SK-N-SH treated with all-trans-retinoic acid at 6 μM for 48 hours (cell line): ENCODE data around the gene CAMKMT.

Experiments
- ATAC-seq: fragments of 200-7000 bp; cut with Tn5 transposase; 3 replicates; pipeline ENCODE4 v1.9.1; 2020; ENCODE audit warnings: mild to moderate bottlenecking, moderate library complexity
- ARNTL ChIP-seq: fragments of 450-650 bp; formaldehyde crosslinking; IDR thresholded peaks from 2 replicates; pipeline ENCODE4 v1.5.0; 2020; ENCODE audit warnings: low read depth, mild to moderate bottlenecking, moderate library complexity, borderline replicate concordance
- BACH2 ChIP-seq: fragments of 250-450 bp; sonication (Bioruptor Pico); IDR thresholded peaks from 2 replicates; pipeline ENCODE4 v1.9.0; 2021; ENCODE audit warnings: mild to moderate bottlenecking, borderline replicate concordance
- CSDC2 ChIP-seq: fragments of 250-450 bp; sonication (Bioruptor Pico); IDR thresholded peaks from 2 replicates; pipeline ENCODE4 v1.5.0; 2020; ENCODE audit warnings: mild to moderate bottlenecking, moderate library complexity
- ESRRG ChIP-seq: fragments of 250-450 bp; sonication (Bioruptor Pico); IDR thresholded peaks from 2 replicates; pipeline ENCODE4 v1.6.1; 2021; ENCODE audit warnings: mild to moderate bottlenecking
- GLIS3 ChIP-seq: fragments of 250-450 bp; sonication (Bioruptor Pico); IDR thresholded peaks from 2 replicates; pipeline ENCODE4 v1.5.0; 2020; ENCODE audit warnings: mild to moderate bottlenecking, moderate library complexity
- ISL1 ChIP-seq: fragments of 250-450 bp; sonication (Bioruptor Pico); IDR thresholded peaks from 2 replicates; pipeline ENCODE4 v2.1.2; 2022; ENCODE audit warnings: mild to moderate bottlenecking, moderate library complexity
- OSR1 ChIP-seq: fragments of 250-450 bp; sonication (Bioruptor Pico); IDR thresholded peaks from 2 replicates; pipeline ENCODE4 v1.8.0; 2022; ENCODE audit warnings: moderate library complexity, mild to moderate bottlenecking, inconsistent platforms
- PPARA ChIP-seq: fragments of 250-450 bp; sonication (Bioruptor Pico); IDR thresholded peaks from 2 replicates; pipeline ENCODE4 v1.5.0; 2020; ENCODE audit warnings: mild to moderate bottlenecking, borderline replicate concordance
- RARB ChIP-seq: fragments of 250-450 bp; sonication (Bioruptor Pico); IDR thresholded peaks from 2 replicates; pipeline ENCODE4 v1.8.0; 2021; ENCODE audit warnings: mild to moderate bottlenecking, moderate library complexity
- TCF4 ChIP-seq: fragments of 250-450 bp; sonication (Bioruptor Pico); IDR thresholded peaks from 2 replicates; pipeline ENCODE4 v1.8.0; 2021; ENCODE audit warnings: mild to moderate bottlenecking, moderate library complexity, borderline replicate concordance
- TOX ChIP-seq: fragments of 250-450 bp; sonication (Bioruptor Pico); IDR thresholded peaks from 2 replicates; pipeline ENCODE4 v1.8.0; 2021; ENCODE audit warnings: mild to moderate bottlenecking, moderate library complexity, borderline replicate concordance
- ZFP3 ChIP-seq: fragments of 250-450 bp; sonication (Bioruptor Pico); IDR thresholded peaks from 2 replicates; pipeline ENCODE4 v1.5.0; 2020; ENCODE audit warnings: mild to moderate bottlenecking, moderate library complexity
- ZFP30 ChIP-seq: fragments of 450-650 bp; formaldehyde crosslinking; IDR thresholded peaks from 2 replicates; pipeline ENCODE4 v1.5.0; 2022; ENCODE audit warnings: mild to moderate bottlenecking, moderate library complexity
- ZNF565 ChIP-seq: fragments of 450-650 bp; formaldehyde crosslinking; conservative IDR thresholded peaks from 2 replicates; pipeline ENCODE4 v1.5.0; 2020; ENCODE audit warnings: low read depth, mild to moderate bottlenecking, moderate library complexity
- ZNF70 ChIP-seq: fragments of 450-650 bp; formaldehyde crosslinking; IDR thresholded peaks from 2 replicates; pipeline ENCODE4 v1.5.0; 2020; ENCODE audit warnings: mild to moderate bottlenecking, moderate library complexity
- TF ChIP-seq, protein P1 (sequence below): fragments of 250-450 bp; sonication (Bioruptor Pico); IDR thresholded peaks from 2 replicates; pipeline ENCODE4 v1.8.0; 2020; ENCODE audit warnings: mild to moderate bottlenecking, moderate library complexity, borderline replicate concordance
- TF ChIP-seq, protein P2 (sequence below): fragments of 250-450 bp; sonication (Bioruptor Pico); IDR thresholded peaks from 2 replicates; pipeline ENCODE4 v1.5.1; 2021; ENCODE audit warnings: mild to moderate bottlenecking, moderate library complexity
- TF ChIP-seq, protein P3 (sequence below): fragments of 250-450 bp; sonication (Bioruptor Pico); IDR thresholded peaks from 2 replicates; pipeline ENCODE4 v1.5.0; 2020; ENCODE audit warnings: mild to moderate bottlenecking, moderate library complexity
- TF ChIP-seq, protein P4 (sequence below): fragments of 250-450 bp; sonication (Bioruptor Pico); IDR thresholded peaks from 2 replicates; pipeline ENCODE4 v1.5.1; 2020; ENCODE audit warnings: low read depth, mild to moderate bottlenecking, moderate library complexity

Gene CAMKMT

DNA sequence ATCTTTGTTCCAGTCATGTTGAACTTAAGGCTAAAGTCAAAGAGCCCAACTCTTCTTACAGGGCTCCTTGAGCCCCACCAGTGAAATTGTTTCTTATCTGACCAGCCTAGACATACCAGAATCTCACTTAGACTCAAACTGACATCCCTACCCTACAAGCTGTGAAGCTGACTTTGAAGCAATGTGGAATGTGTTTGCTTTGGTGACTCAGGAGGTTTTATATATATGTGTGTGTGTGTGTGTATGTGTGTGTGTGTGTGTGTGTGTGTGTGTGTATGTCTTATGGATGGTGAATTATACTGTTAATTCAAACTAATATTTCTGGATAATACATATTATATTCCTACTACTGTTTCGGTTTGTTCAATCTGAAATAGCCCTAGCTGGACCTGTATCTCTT, 67.3 kb downstream of the CAMKMT start:
- no peak; the same call in 2 of the 3 replicates for ATAC-seq
- TF ChIP-seq, protein P1, sequence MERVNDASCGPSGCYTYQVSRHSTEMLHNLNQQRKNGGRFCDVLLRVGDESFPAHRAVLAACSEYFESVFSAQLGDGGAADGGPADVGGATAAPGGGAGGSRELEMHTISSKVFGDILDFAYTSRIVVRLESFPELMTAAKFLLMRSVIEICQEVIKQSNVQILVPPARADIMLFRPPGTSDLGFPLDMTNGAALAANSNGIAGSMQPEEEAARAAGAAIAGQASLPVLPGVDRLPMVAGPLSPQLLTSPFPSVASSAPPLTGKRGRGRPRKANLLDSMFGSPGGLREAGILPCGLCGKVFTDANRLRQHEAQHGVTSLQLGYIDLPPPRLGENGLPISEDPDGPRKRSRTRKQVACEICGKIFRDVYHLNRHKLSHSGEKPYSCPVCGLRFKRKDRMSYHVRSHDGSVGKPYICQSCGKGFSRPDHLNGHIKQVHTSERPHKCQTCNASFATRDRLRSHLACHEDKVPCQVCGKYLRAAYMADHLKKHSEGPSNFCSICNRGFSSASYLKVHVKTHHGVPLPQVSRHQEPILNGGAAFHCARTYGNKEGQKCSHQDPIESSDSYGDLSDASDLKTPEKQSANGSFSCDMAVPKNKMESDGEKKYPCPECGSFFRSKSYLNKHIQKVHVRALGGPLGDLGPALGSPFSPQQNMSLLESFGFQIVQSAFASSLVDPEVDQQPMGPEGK (CRISPR knock-in tag), result no peak
- TF ChIP-seq, protein P2, sequence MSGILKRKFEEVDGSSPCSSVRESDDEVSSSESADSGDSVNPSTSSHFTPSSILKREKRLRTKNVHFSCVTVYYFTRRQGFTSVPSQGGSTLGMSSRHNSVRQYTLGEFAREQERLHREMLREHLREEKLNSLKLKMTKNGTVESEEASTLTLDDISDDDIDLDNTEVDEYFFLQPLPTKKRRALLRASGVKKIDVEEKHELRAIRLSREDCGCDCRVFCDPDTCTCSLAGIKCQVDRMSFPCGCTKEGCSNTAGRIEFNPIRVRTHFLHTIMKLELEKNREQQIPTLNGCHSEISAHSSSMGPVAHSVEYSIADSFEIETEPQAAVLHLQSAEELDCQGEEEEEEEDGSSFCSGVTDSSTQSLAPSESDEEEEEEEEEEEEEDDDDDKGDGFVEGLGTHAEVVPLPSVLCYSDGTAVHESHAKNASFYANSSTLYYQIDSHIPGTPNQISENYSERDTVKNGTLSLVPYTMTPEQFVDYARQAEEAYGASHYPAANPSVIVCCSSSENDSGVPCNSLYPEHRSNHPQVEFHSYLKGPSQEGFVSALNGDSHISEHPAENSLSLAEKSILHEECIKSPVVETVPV (CRISPR knock-in tag), result no peak
- TF ChIP-seq ARNTL (no peak), TCF4 (CRISPR knock-in tag) (no peak), PPARA (no peak), ZFP3 (CRISPR knock-in tag) (no peak), GLIS3 (CRISPR knock-in tag) (no peak)

DNA sequence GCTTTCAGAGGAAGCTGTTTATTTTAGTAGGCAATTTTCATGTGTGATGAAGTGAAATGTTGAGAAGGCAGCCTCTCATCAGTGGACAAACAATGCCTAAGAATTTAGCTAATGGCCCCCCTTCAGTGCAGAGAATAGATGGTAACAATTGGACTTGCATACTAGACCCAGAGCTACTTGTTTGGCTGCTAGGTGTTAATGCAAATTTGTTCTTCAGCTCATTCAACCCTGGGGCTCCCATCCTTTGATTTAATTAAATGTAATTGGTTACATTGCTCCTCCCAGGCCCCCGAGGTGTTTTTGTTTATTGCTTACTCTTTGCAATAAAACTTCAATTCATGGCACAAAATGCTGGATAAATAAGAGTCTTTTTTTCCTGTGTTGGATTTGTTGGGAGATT, 68.6 kb downstream of the CAMKMT start:
- no peak for ATAC-seq
- no peak for TF ChIP-seq ARNTL

DNA sequence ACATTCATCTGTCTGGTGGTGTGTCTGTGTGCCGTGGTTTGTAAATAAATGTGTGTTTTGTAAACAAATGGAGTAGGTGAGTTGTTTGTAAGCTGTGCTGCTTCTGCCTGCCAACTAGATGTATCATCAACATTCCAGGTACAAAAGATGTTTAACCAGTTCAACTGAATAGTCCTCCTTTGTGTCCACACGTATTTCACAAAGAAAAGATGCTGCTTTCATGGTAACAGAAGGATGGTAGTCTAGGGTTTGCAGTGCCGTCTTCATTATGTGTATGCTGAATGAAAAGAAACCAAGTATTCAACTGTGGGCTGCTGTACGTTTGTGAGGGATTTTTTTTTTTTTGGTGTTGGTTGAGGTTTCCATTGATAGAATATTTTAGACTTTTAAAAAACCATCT, 72.1 kb downstream of the CAMKMT start:
- TF ChIP-seq ESRRG (CRISPR knock-in tag) (no peak), ISL1 (CRISPR knock-in tag) (no peak)

DNA sequence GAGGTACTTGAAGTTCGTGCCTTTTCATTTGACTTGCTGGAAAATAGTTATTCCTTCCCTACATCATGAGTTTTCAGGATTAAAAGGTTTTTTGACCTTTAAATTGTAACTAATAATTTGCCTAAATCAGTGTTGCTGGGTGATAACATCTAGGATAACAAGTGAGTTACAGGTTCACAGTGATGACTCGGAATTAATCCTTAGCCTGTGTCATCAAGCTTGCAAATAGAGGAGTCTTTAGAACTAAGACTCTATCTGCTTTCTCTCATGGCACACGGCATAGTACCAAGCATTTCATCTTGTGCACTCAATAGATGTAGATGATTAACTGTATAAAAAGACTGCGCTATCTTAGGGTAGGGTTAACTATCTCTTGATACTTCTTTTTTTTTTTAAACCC, 79.5 kb downstream of the CAMKMT start:
- ATAC-seq, result no peak; the same call in 2 of the 3 replicates
- TF ChIP-seq ZFP30 (CRISPR knock-in tag) (no peak), ESRRG (CRISPR knock-in tag) (no peak), RARB (CRISPR knock-in tag) (no peak)

More for the DNA sequence above, 72.1 kb downstream of the CAMKMT start:
- no peak for ATAC-seq

DNA sequence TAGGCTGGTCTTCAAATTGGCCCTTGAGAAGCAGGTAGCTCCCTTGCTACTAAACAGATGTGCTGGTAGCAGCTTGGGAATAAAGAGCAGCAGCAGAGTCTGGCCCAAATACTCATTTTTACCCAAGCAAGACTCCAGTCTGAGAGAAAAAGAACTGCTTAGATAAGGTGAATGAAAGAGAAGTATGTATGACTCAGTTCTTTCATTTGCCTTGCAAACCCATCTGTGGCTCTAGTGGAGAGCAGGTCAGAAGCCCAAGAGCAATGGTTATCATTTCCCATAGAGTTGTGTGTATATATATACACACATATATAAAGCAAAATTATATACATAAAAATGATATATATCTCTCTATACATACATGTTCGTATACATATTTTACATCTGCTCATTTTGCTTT, 80.3 kb downstream of the CAMKMT start:
- TF ChIP-seq, protein P3, sequence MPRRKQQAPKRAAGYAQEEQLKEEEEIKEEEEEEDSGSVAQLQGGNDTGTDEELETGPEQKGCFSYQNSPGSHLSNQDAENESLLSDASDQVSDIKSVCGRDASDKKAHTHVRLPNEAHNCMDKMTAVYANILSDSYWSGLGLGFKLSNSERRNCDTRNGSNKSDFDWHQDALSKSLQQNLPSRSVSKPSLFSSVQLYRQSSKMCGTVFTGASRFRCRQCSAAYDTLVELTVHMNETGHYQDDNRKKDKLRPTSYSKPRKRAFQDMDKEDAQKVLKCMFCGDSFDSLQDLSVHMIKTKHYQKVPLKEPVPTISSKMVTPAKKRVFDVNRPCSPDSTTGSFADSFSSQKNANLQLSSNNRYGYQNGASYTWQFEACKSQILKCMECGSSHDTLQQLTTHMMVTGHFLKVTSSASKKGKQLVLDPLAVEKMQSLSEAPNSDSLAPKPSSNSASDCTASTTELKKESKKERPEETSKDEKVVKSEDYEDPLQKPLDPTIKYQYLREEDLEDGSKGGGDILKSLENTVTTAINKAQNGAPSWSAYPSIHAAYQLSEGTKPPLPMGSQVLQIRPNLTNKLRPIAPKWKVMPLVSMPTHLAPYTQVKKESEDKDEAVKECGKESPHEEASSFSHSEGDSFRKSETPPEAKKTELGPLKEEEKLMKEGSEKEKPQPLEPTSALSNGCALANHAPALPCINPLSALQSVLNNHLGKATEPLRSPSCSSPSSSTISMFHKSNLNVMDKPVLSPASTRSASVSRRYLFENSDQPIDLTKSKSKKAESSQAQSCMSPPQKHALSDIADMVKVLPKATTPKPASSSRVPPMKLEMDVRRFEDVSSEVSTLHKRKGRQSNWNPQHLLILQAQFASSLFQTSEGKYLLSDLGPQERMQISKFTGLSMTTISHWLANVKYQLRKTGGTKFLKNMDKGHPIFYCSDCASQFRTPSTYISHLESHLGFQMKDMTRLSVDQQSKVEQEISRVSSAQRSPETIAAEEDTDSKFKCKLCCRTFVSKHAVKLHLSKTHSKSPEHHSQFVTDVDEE (CRISPR knock-in tag), result no peak
- TF ChIP-seq ESRRG (CRISPR knock-in tag) (no peak), RARB (CRISPR knock-in tag) (no peak), TCF4 (CRISPR knock-in tag) (no peak), ZNF565 (no peak), GLIS3 (CRISPR knock-in tag) (no peak), OSR1 (CRISPR knock-in tag) (no peak), TOX (CRISPR knock-in tag) (no peak), ZFP30 (CRISPR knock-in tag) (no peak), BACH2 (CRISPR knock-in tag) (no peak), PPARA (no peak)
- TF ChIP-seq, protein P1 (CRISPR knock-in tag), result no peak
- no peak for ATAC-seq

DNA sequence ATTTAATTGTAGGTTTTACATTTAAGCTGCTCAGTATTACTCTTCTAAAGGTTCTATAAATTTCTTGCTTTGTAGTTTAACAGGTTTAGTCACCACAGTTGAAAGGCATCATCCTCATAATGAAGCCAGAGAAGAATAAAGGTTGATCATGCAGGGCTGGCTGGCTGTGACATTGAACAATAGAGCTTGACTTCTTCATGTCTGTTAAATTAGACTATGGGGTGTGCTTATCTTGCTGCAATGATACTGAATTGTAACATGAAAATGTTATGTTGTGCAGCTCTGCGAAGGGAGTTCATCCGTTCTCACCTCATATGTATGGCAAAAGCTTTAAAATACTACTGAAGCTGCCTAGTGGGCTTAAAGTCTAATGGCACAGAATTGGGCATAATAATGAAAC, 81.8 kb downstream of the CAMKMT start:
- no peak for ATAC-seq
- TF ChIP-seq, protein P1 (CRISPR knock-in tag), result no peak
- TF ChIP-seq CSDC2 (no peak), ZNF70 (CRISPR knock-in tag) (no peak), RARB (CRISPR knock-in tag) (no peak), TCF4 (CRISPR knock-in tag) (no peak), GLIS3 (CRISPR knock-in tag) (no peak), ZFP30 (CRISPR knock-in tag) (no peak), PPARA (no peak)
- TF ChIP-seq, protein P4, sequence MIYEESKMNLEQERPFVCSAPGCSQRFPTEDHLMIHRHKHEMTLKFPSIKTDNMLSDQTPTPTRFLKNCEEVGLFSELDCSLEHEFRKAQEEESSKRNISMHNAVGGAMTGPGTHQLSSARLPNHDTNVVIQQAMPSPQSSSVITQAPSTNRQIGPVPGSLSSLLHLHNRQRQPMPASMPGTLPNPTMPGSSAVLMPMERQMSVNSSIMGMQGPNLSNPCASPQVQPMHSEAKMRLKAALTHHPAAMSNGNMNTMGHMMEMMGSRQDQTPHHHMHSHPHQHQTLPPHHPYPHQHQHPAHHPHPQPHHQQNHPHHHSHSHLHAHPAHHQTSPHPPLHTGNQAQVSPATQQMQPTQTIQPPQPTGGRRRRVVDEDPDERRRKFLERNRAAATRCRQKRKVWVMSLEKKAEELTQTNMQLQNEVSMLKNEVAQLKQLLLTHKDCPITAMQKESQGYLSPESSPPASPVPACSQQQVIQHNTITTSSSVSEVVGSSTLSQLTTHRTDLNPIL (CRISPR knock-in tag), result no peak
